ENCODE data around the gene ZNF384. TPM values are rescaled to one million over a fixed set of nuclear protein-coding genes. Genes with fewer than 3 reads are reported as not detected.
"Not testable (repeated sequence)": the region's sequence is repeated elsewhere in the genome, so short reads cannot be mapped to it uniquely, and the experiment has no call there.

The ZNF384 gene
- total and polyA plus RNA-seq, 7 donors = 22.7 to 40.3 (median 28.8) TPM

- no peaks in the 10 kb centered on the region for H3K9me3 ChIP-seq
- WGBS, 2 donors = 0 to 1% methylated on average over 49 of the region's 49 CpGs
- H3K27ac ChIP-seq = peak within 1 kb of the TSS; percentile 80 to 86 (median 84)
- TF ChIP-seq POLR2AphosphoS5 (IDR thresholded peaks at IDR 0.05) = peak; percentile 46 to 85 (median 77)
- TF ChIP-seq POLR2A (IDR thresholded peaks at IDR 0.05) = peak; percentile 13 to 52
- TF ChIP-seq EP300 (IDR thresholded peaks at IDR 0.05) = peak in 1 of 4 donors; percentile 19
- no peak for TF ChIP-seq CTCF (IDR thresholded peaks at IDR 0.05)
- H3K4me3 ChIP-seq = peak within 1 kb of the TSS; percentile 52 to 67 (median 55)
- peaks cover 0 to 15% (median 14%) of the 10 kb centered on the region in 4 donors for H3K4me1 ChIP-seq
- intact Hi-C loops (cut with DNase I) = loop anchor here (1.0 to 5.0 kb wide), 2 partner anchors 35 to 62 kb away; partner anchors contain the start of genes ING4 and ZNF384
- peaks cover 3 to 22% (median 13%) of the 10 kb centered on the region in 4 donors for H3K36me3 ChIP-seq
- DNase-seq = peak; percentile 99
- H3K27me3 ChIP-seq = no peaks in the 10 kb centered on the region
These were observed 34.6 kb upstream of the ZNF384 start, which contains the start of gene COPS7A for GRCh38 chr12:6723607-6724408. COPS7A (plus strand) TSS chr12:6724046; CDS start chr12:6724657, 611 bp downstream.

GRCh38 chr12:6722863-6723262 lies 33.7 kb upstream of the ZNF384 start:
- Histone ChIP-seq H3K27ac (peak overlapping the region in 1 of 4 donors; percentile 86), H3K27me3 (no peaks in the 10 kb centered on the region), H3K4me1 (peaks cover 0 to 15% (median 14%) of the 10 kb centered on the region in 4 donors), H3K4me3 (no peak overlapping the region), H3K9me3 (no peaks in the 10 kb centered on the region), H3K36me3 (peaks cover 0 to 12% (median 3%) of the 10 kb centered on the region in 4 donors)
- DNase-seq = no peak
- 81 to 87% methylated on average over 3 of the region's 3 CpGs for WGBS, 2 donors
- no peak for TF ChIP-seq EP300 (IDR thresholded peaks at IDR 0.05)
- no peak for TF ChIP-seq POLR2AphosphoS5 (IDR thresholded peaks at IDR 0.05)
- TF ChIP-seq CTCF (IDR thresholded peaks at IDR 0.05) = no peak
- no peak for TF ChIP-seq POLR2A (IDR thresholded peaks at IDR 0.05)
- intact Hi-C loops (cut with DNase I) = loop anchor here (1.0 to 5.0 kb wide), 2 partner anchors 34 to 61 kb away; partner anchors contain the start of genes ING4 and ZNF384

- DNase-seq = no peak
- Histone ChIP-seq H3K27me3 (peaks cover 0 to 21% (median 0%) of the 10 kb centered on the region in 3 donors), H3K36me3 (no peaks in the 10 kb centered on the region), H3K9me3 (no peaks in the 10 kb centered on the region), H3K4me3 (no peak overlapping the region), H3K27ac (no peak overlapping the region), H3K4me1 (no peaks in the 10 kb centered on the region)
- intact Hi-C loops (cut with DNase I) = no loop called here
- TF ChIP-seq EP300 (IDR thresholded peaks at IDR 0.05) = no peak
- no peak for TF ChIP-seq POLR2AphosphoS5 (IDR thresholded peaks at IDR 0.05)
- TF ChIP-seq CTCF (IDR thresholded peaks at IDR 0.05) = no peak
- WGBS, 2 donors = 71 to 87% methylated on average over 8 of the region's 10 CpGs
These were observed 27.8 kb upstream of the ZNF384 start for GRCh38 chr12:6716874-6717437.

- 91 to 92% methylated on average over 27 to 40 of the region's 41 CpGs for whole genome bisulfite sequencing, 2 donors
- peaks cover 0 to 22% (median 0%) of the 10 kb centered on the region in 3 donors for H3K27me3 ChIP-seq
- H3K4me1 ChIP-seq; H3K36me3 ChIP-seq; DNase-seq; H3K4me3 ChIP-seq; intact Hi-C loops (cut with DNase I); H3K9me3 ChIP-seq; H3K27ac ChIP-seq: not testable (repeated sequence)
These were observed 27.1 kb upstream of the ZNF384 start for GRCh38 chr12:6716031-6716873.

Measured in sigmoid colon (tissue), 7 donors.